IPS DF 4.7 (cell line): Measurements from ENCODE around the gene LRRC42.
"Not testable (repeated sequence)": the region's sequence is repeated elsewhere in the genome, so short reads cannot be mapped to it uniquely, and the experiment has no call there.

Source experiments
- DNase-seq: peaks from one replicate; pipeline ENCODE4 v3.0.0-alpha.2; 2013; ENCODE audit warnings: low spot score; ENCODE audit errors: extremely low read depth

The LRRC42 gene

GRCh38 chr1:53967409-53968124 is 21.4 kb downstream of the LRRC42 start:
- no peak for DNase-seq

GRCh38 chr1:53968125-53968513 is 22.0 kb downstream of the LRRC42 start:
- no peak for DNase-seq

- not testable (repeated sequence) for DNase-seq
These were observed 23.2 kb downstream of the LRRC42 start for GRCh38 chr1:53969323-53969722.

- DNase-seq = no peak
These were observed 25.6 kb downstream of the LRRC42 start for GRCh38 chr1:53971718-53972117.

- DNase-seq = no peak
These were observed 29.7 kb downstream of the LRRC42 start for GRCh38 chr1:53975861-53976260.

GRCh38 chr1:53979712-53980450 is 33.7 kb downstream of the LRRC42 start:
- no peak for DNase-seq

- DNase-seq = no peak
These were observed 35.1 kb downstream of the LRRC42 start for GRCh38 chr1:53981220-53981619.

- DNase-seq = no peak
These were observed 36.0 kb downstream of the LRRC42 start for GRCh38 chr1:53982034-53982762.

- DNase-seq = no peak
These were observed 36.6 kb downstream of the LRRC42 start for GRCh38 chr1:53982763-53983104.

GRCh38 chr1:53984726-53985125 is 38.6 kb downstream of the LRRC42 start:
- no peak for DNase-seq

- DNase-seq = no peak
These were observed 40.3 kb downstream of the LRRC42 start for GRCh38 chr1:53986458-53986857.

- no peak for DNase-seq
These were observed 41.7 kb downstream of the LRRC42 start for GRCh38 chr1:53987880-53988279.

- no peak for DNase-seq
These were observed 46.1 kb downstream of the LRRC42 start for GRCh38 chr1:53992085-53992874.

GRCh38 chr1:53994516-53994915 is 48.4 kb downstream of the LRRC42 start:
- DNase-seq = not testable (repeated sequence)

- DNase-seq = no peak
These were observed 49.5 kb downstream of the LRRC42 start for GRCh38 chr1:53995683-53996082.

- DNase-seq = no peak
These were observed 52.1 kb downstream of the LRRC42 start for GRCh38 chr1:53998223-53998622.

- no peak for DNase-seq
These were observed 53.8 kb downstream of the LRRC42 start for GRCh38 chr1:53999920-54000319.

- no peak for DNase-seq
These were observed 55.4 kb downstream of the LRRC42 start for GRCh38 chr1:54001591-54001990.

GRCh38 chr1:54002544-54003248 is 56.5 kb downstream of the LRRC42 start:
- no peak for DNase-seq

- DNase-seq = no peak
These were observed 57.1 kb downstream of the LRRC42 start for GRCh38 chr1:54003249-54003646.
